Anterior cingulate cortex (tissue), 58 donors: Measurements from ENCODE around the gene CCSER2.
"Not testable (repeated sequence)": the region's sequence is repeated elsewhere in the genome, so short reads cannot be mapped to it uniquely, and the experiment has no call there.

Source experiments
- DNase-seq, 58 donors: peaks; one replicate each; lab custom pipeline; 2025; lab: John Stamatoyannopoulos, UW

The CCSER2 gene

GRCh38 chr10:84311576-84311975 is 16.8 kb upstream of the CCSER2 start:
- DNase-seq: no peak

- DNase-seq: no peak
These were observed 15.6 kb upstream of the CCSER2 start for GRCh38 chr10:84312816-84313215.

GRCh38 chr10:84314275-84314674 is 14.1 kb upstream of the CCSER2 start:
- DNase-seq: no peak

GRCh38 chr10:84317174-84317573 is 11.2 kb upstream of the CCSER2 start:
- DNase-seq: no peak

- DNase-seq: no peak
These were observed 6.5 kb upstream of the CCSER2 start for GRCh38 chr10:84321902-84322301.

GRCh38 chr10:84323566-84323965 is 4.8 kb upstream of the CCSER2 start:
- DNase-seq: not testable (repeated sequence)

- DNase-seq: not testable (repeated sequence)
These were observed 1.4 kb upstream of the CCSER2 start for GRCh38 chr10:84326995-84327394.

- DNase-seq: peak in 4 of 58 donors; percentile 3 to 28 (median 10)
These were observed 815 bp downstream of the CCSER2 start for GRCh38 chr10:84329196-84329611.

- no peak for DNase-seq
These were observed 1.7 kb downstream of the CCSER2 start for GRCh38 chr10:84329986-84330651.

- no peak for DNase-seq
These were observed 2.7 kb downstream of the CCSER2 start for GRCh38 chr10:84331091-84331490.

- DNase-seq: no peak
These were observed 5.6 kb downstream of the CCSER2 start for GRCh38 chr10:84333864-84334451.

GRCh38 chr10:84334811-84335210 is 6.4 kb downstream of the CCSER2 start:
- DNase-seq: no peak

GRCh38 chr10:84335516-84335915 is 7.1 kb downstream of the CCSER2 start:
- no peak for DNase-seq

GRCh38 chr10:84336406-84337090 is 8.2 kb downstream of the CCSER2 start:
- DNase-seq: no peak

GRCh38 chr10:84337199-84337598 is 8.8 kb downstream of the CCSER2 start:
- DNase-seq: no peak

GRCh38 chr10:84339025-84339424 is 10.6 kb downstream of the CCSER2 start:
- DNase-seq: no peak

- DNase-seq: no peak
These were observed 11.8 kb downstream of the CCSER2 start for GRCh38 chr10:84340187-84340586.

- no peak for DNase-seq
These were observed 12.5 kb downstream of the CCSER2 start for GRCh38 chr10:84340632-84341537.

GRCh38 chr10:84341538-84341856 is 13.1 kb downstream of the CCSER2 start:
- DNase-seq: no peak

- DNase-seq: no peak
These were observed 13.6 kb downstream of the CCSER2 start for GRCh38 chr10:84341983-84342382.

GRCh38 chr10:84342584-84342983 is 14.2 kb downstream of the CCSER2 start:
- no peak for DNase-seq
